Endothelial cell (in vitro differentiated cells): ENCODE data around the gene HSPA4L. TPM values are rescaled to one million over a fixed set of nuclear protein-coding genes. Genes with fewer than 3 reads are reported as not detected.

Experiments used
- DNase-seq: peaks from one replicate; pipeline ENCODE4 v3.0.0; 2021; ENCODE audit warnings: low spot score
- H3K27ac Mint-ChIP-seq: one replicate; pipeline ENCODE4 v1.8.0; 2021; ENCODE audit warnings: mixed read lengths, inconsistent platforms; ENCODE audit not compliant: unreplicated experiment
- H3K27me3 Mint-ChIP-seq: one replicate; pipeline ENCODE4 v1.8.0; 2021; ENCODE audit warnings: mild to moderate bottlenecking, moderate library complexity, mixed read lengths, inconsistent platforms; ENCODE audit not compliant: unreplicated experiment
- H3K36me3 Mint-ChIP-seq: one replicate; pipeline ENCODE4 v1.8.0; 2021; ENCODE audit warnings: mild to moderate bottlenecking, low read depth, mixed read lengths, inconsistent platforms; ENCODE audit not compliant: unreplicated experiment
- H3K4me1 Mint-ChIP-seq: one replicate; pipeline ENCODE4 v1.8.0; 2021; ENCODE audit warnings: mild to moderate bottlenecking, mixed read lengths, inconsistent platforms; ENCODE audit not compliant: unreplicated experiment
- H3K4me3 Mint-ChIP-seq: one replicate; pipeline ENCODE4 v1.8.0; 2021; ENCODE audit warnings: mild to moderate bottlenecking, mixed read lengths, inconsistent platforms; ENCODE audit not compliant: unreplicated experiment
- H3K9me3 Mint-ChIP-seq: one replicate; pipeline ENCODE4 v1.8.0; 2021; ENCODE audit warnings: mixed read lengths, inconsistent platforms; ENCODE audit not compliant: unreplicated experiment
- total RNA-seq: library from RNA; stranded (reverse); fragmentation: NEBNext Ultra II Directional; extraction: Animal tissue kit (Norgen Biotek cat#: 25700); gene quantifications from one replicate; pipeline ENCODE4 v1.2.1, GENCODE V29; 2021; ENCODE audit not compliant: unreplicated experiment
- TF ChIP-seq, protein P1 (sequence below): fragments of 200-600 bp; sonication (generic); IDR thresholded peaks from one replicate; pipeline ENCODE4 v1.5.0; 2021; ENCODE audit warnings: antibody characterized with exemption; ENCODE audit not compliant: unreplicated experiment

The HSPA4L gene
- total RNA-seq, 1 donor from 2014 or later: 1.6 TPM

DNA sequence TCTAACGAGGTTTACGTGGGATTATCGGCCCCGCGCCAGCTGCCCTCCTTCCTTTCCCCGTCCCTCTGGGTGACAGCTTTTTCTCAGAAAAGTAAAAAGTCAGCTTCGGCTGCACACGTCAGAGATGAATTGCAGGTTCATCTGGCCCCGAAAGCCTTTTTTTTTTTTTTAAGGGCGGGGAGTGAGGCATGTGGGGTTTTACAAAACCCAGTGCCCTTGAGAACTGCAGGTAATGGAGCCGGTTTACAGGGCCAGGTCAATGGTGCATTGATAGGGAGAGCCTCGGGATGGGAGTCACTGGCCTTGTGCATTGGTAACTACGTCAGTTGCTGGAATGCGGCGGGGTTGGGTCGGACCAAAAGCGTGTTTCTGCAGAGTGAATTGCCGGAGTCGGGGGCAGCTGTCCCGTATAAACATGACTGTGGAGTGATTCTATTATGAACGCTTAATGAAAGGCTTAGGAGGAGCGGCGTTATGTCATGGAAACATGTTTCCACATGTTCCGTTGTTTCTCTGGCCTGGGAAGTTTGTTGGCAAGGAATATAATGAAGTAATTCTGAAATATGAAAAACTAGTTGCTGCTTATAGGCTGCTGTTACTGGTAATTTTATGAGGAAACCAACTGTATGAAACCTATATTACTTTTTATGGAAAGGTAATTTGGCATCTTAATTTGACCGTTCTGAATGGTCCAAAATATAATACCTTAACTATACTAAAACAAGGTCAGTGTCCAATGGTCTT is 1.1 kb downstream of the HSPA4L start:
- Mint-ChIP-seq H3K9me3 (no peaks in the 10 kb centered on the region), H3K4me3 (peak overlapping the region; percentile 97), H3K36me3 (no peaks in the 10 kb centered on the region), H3K27ac (no peak overlapping the region), H3K27me3 (peaks cover 3% of the 10 kb centered on the region), H3K4me1 (peaks cover 6% of the 10 kb centered on the region)
- DNase-seq: peak; percentile 29
- TF ChIP-seq, protein P1, sequence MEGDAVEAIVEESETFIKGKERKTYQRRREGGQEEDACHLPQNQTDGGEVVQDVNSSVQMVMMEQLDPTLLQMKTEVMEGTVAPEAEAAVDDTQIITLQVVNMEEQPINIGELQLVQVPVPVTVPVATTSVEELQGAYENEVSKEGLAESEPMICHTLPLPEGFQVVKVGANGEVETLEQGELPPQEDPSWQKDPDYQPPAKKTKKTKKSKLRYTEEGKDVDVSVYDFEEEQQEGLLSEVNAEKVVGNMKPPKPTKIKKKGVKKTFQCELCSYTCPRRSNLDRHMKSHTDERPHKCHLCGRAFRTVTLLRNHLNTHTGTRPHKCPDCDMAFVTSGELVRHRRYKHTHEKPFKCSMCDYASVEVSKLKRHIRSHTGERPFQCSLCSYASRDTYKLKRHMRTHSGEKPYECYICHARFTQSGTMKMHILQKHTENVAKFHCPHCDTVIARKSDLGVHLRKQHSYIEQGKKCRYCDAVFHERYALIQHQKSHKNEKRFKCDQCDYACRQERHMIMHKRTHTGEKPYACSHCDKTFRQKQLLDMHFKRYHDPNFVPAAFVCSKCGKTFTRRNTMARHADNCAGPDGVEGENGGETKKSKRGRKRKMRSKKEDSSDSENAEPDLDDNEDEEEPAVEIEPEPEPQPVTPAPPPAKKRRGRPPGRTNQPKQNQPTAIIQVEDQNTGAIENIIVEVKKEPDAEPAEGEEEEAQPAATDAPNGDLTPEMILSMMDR: no peak

DNA sequence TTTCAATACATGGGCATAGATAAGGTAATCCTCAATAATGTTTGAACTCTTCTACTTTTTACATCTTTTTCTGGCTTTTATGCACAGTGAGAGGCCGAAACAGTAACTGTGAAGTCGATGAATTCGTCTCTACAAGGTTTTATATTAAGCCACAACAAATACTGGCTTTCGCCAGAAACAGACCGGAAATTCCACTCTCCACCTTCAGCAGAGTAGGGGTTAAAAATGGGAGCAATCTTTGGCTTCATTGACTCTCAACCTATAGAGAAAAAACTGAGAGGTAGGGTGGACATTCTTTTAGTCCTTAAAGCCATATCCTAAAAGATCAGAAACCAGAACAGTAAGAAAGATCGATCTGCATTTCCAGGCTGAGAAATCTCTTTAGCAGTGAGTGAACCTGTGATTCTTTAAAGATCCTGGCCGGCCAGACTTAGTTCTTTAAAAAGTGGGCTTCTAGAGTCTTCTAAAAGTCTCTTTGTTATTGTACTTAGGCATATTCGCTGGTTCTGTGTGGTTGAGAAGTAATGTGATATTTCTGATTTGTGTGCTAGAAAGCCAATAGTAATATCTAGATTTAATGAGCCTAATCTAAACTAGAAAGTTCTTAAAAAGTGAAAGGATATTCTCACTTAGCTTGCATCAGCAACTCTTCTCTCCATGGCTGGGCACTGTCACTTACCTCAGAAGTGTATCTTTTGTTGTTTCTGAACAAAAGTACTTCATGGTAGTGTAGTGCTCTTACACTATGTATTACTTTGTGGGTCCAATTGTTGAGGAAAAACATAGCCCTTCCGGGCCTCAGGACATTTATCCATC is 2.0 kb downstream of the HSPA4L start:
- H3K27me3 Mint-ChIP-seq: peaks cover 3% of the 10 kb centered on the region
- H3K36me3 Mint-ChIP-seq: no peaks in the 10 kb centered on the region
- peaks cover 6% of the 10 kb centered on the region for H3K4me1 Mint-ChIP-seq
- no peaks in the 10 kb centered on the region for H3K9me3 Mint-ChIP-seq
- no peak overlapping the region for H3K4me3 Mint-ChIP-seq
- DNase-seq: no peak
- TF ChIP-seq, protein P1: no peak
- H3K27ac Mint-ChIP-seq: no peak overlapping the region

DNA sequence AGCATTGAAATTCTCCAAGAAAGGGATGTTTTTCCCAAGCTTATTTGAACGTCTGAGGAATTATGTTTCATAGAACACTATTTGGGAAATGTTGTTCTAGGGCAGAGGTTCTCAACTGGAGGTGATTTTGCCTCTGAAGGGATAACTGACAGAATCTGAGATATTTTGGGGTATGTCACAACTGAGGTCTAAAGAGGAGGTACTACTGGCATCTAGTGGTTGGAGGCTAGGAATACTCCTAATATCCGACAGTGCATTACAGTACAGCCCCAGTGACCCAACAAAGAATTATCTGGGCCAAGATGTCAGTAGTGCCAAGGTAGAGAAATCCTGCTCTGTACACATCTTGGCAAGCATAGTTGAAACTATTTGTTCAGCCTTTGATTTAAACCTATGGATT is 6.4 kb downstream of the HSPA4L start:
- Mint-ChIP-seq H3K4me3 (no peak overlapping the region), H3K9me3 (no peaks in the 10 kb centered on the region), H3K36me3 (no peaks in the 10 kb centered on the region), H3K27ac (no peak overlapping the region), H3K4me1 (no peaks in the 10 kb centered on the region), H3K27me3 (no peaks in the 10 kb centered on the region)
- TF ChIP-seq, protein P1: no peak
- no peak for DNase-seq

DNA sequence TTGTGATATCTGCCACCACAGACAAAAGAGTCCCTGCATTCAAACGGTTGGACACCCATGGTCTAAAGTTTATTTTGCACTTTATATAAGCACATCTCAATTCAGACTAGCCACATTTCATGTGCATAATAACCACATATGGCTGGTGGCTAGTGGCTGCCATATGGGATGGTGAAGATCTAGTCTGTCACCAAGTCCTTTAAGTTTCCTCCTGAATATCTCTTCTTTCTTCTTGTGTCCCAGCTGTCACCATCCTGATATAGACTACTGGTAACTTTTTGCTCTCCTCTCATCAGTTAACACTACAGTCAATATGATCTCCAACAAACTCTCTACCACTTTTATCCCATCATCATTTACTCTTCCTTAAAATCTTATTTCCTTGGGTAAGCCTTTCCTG is 9.3 kb downstream of the HSPA4L start:
- Mint-ChIP-seq H3K36me3 (no peaks in the 10 kb centered on the region), H3K4me3 (no peak overlapping the region), H3K9me3 (no peaks in the 10 kb centered on the region), H3K27ac (no peak overlapping the region), H3K4me1 (no peaks in the 10 kb centered on the region), H3K27me3 (no peaks in the 10 kb centered on the region)
- DNase-seq: no peak
- TF ChIP-seq, protein P1: no peak

DNA sequence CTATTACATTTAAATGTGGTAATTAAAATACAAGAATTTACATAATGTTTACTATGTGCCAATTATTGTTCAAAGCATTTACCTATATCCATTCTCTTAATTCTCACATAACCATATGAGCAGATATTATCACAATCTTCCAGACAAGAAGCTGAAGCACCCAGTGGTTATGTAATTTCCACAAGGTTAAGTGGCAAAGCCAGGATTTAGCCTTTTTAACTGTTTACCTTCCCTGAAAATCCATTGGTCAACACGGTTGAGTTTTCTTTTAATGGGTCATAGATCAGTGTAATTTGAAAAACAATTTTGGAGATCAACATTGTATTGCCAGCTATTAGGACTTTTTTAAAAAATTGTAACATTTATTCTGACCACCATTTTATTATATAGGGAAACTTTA is 11.4 kb downstream of the HSPA4L start:
- TF ChIP-seq, protein P1: no peak
- no peak for DNase-seq
- H3K36me3 Mint-ChIP-seq: no peaks in the 10 kb centered on the region
- no peaks in the 10 kb centered on the region for H3K4me1 Mint-ChIP-seq
- H3K27ac Mint-ChIP-seq: no peak overlapping the region
- no peaks in the 10 kb centered on the region for H3K9me3 Mint-ChIP-seq
- H3K4me3 Mint-ChIP-seq: no peak overlapping the region
- H3K27me3 Mint-ChIP-seq: no peaks in the 10 kb centered on the region
